NT2/D1 (cell line): ENCODE results near the gene MAD1L1.

Source experiments
- SUZ12 ChIP-seq: IDR thresholded peaks from 2 replicates; pipeline ENCODE4 v1.6.1; 2011; ENCODE audit not compliant: insufficient read length, insufficient read depth; ENCODE audit errors: extremely low read depth
- YY1 ChIP-seq: IDR thresholded peaks from 2 replicates; pipeline ENCODE4 v1.6.1; 2011; ENCODE audit not compliant: insufficient read length, insufficient read depth
- ZNF274 ChIP-seq: IDR thresholded peaks from 2 replicates; pipeline ENCODE4 v1.6.1; 2011; ENCODE audit warnings: mild to moderate bottlenecking, low read depth, low read length

- no peak for TF ChIP-seq YY1
- TF ChIP-seq SUZ12, result no peak
- TF ChIP-seq ZNF274, result no peak
Observed at GRCh38 chr7:1940863-1941262, 291.9 kb downstream of the MAD1L1 start.
